SU-DHL-6 (cell line): ENCODE measurements around the gene WIPF3.

ENCODE experiments used
- H2AFZ ChIP-seq: fragments of 200-600 bp; sonication (generic); 2 replicates; pipeline ENCODE4 v1.6.1; 2014; ENCODE audit warnings: low read depth, mild to moderate bottlenecking, moderate library complexity, mixed read lengths, antibody characterized with exemption, low read length; ENCODE audit not compliant: severe bottlenecking
- H3F3A ChIP-seq: fragments of 200-600 bp; shearing (Covaris generic); 2 replicates; pipeline ENCODE4 v1.6.0; 2016; ENCODE audit warnings: antibody characterized with exemption, mild to moderate bottlenecking; ENCODE audit not compliant: insufficient read depth
- H3K27ac ChIP-seq: fragments of 200-600 bp; sonication (generic); 2 replicates; pipeline ENCODE4 v1.5.1; 2016; ENCODE audit warnings: low read depth, mild to moderate bottlenecking, low read length, moderate library complexity, mixed read lengths
- H3K27me3 ChIP-seq: fragments of 200-600 bp; sonication (generic), shearing (Covaris generic); 2 replicates; pipeline ENCODE4 v1.6.0; 2014; ENCODE audit warnings: mild to moderate bottlenecking, low read length
- H3K36me3 ChIP-seq: fragments of 200-600 bp; sonication (generic); 2 replicates; pipeline ENCODE4 v1.6.1; 2014; ENCODE audit warnings: mild to moderate bottlenecking, low read length, mixed read lengths
- H3K4me2 ChIP-seq: fragments of 300-600, 200-600 bp; shearing (Covaris generic), sonication (generic); 2 replicates; pipeline ENCODE4 v1.6.0; 2014; ENCODE audit warnings: low read length, low read depth, mild to moderate bottlenecking; ENCODE audit not compliant: poor library complexity, severe bottlenecking
- H3K4me3 ChIP-seq: fragments of 200-600 bp; sonication (generic); 2 replicates; pipeline ENCODE4 v1.5.1; 2014; ENCODE audit warnings: antibody characterized with exemption, low read length, mild to moderate bottlenecking, mixed read lengths; ENCODE audit not compliant: insufficient read depth, poor library complexity, severe bottlenecking
- H3K79me2 ChIP-seq: fragments of 200-600 bp; sonication (generic); 2 replicates; pipeline ENCODE4 v1.6.1; 2014; ENCODE audit warnings: mild to moderate bottlenecking, low read length, moderate library complexity; ENCODE audit not compliant: insufficient read depth
- H3K9ac ChIP-seq: fragments of 200-600 bp; sonication (generic); 2 replicates; pipeline ENCODE4 v1.7.0; 2014; ENCODE audit warnings: mild to moderate bottlenecking, low read length
- H3K9me2 ChIP-seq: fragments of 200-600 bp; sonication (generic); replicated peaks from 2 replicates; pipeline ENCODE4 v1.6.1; 2014; ENCODE audit warnings: low read length; ENCODE audit not compliant: insufficient read depth
- H3K9me3 ChIP-seq: fragments of 200-600 bp; sonication (generic); 2 replicates; pipeline ENCODE4 v1.6.1; 2014; ENCODE audit warnings: low read length, mixed read lengths; ENCODE audit not compliant: insufficient read depth
- H4K20me1 ChIP-seq: fragments of 200-600 bp; sonication (generic); 2 replicates; pipeline ENCODE4 v1.6.1; 2014; ENCODE audit warnings: low read depth, mild to moderate bottlenecking, antibody characterized with exemption, low read length, moderate library complexity, mixed read lengths
- CTCF ChIP-seq: fragments of 200-600 bp; sonication (generic); IDR thresholded peaks from one replicate; pipeline ENCODE4 v1.5.1; 2017; ENCODE audit warnings: antibody characterized with exemption, mild to moderate bottlenecking, low read length, moderate library complexity; ENCODE audit not compliant: insufficient read depth, poor library complexity, severe bottlenecking
- EZH2phosphoT487 ChIP-seq: fragments of 200-600 bp; sonication (generic), shearing (Covaris generic); conservative IDR thresholded peaks from 2 replicates; pipeline ENCODE4 v1.6.1; 2018; ENCODE audit warnings: mild to moderate bottlenecking, antibody characterized with exemption, low read length, moderate library complexity, mixed read lengths

WIPF3 gene

GRCh38 chr7:29894256-29894655, 87.9 kb downstream of the WIPF3 start:
- H3K9me3 ChIP-seq = no peaks in the 10 kb centered on the region
- no peaks in the 10 kb centered on the region for H3K79me2 ChIP-seq
- no peak for TF ChIP-seq CTCF
- TF ChIP-seq EZH2phosphoT487 = no peak
- no peak overlapping the region for H3K4me2 ChIP-seq
- H3K9me2 ChIP-seq = no peaks in the 10 kb centered on the region
- H3F3A ChIP-seq = no peaks in the 10 kb centered on the region
- H3K27me3 ChIP-seq = no peaks in the 10 kb centered on the region
- no peak overlapping the region for H2AFZ ChIP-seq
- H4K20me1 ChIP-seq = no peaks in the 10 kb centered on the region
- H3K36me3 ChIP-seq = no peaks in the 10 kb centered on the region
- H3K27ac ChIP-seq = no peak overlapping the region
- no peak overlapping the region for H3K4me3 ChIP-seq
- H3K9ac ChIP-seq = no peak overlapping the region

DNA sequence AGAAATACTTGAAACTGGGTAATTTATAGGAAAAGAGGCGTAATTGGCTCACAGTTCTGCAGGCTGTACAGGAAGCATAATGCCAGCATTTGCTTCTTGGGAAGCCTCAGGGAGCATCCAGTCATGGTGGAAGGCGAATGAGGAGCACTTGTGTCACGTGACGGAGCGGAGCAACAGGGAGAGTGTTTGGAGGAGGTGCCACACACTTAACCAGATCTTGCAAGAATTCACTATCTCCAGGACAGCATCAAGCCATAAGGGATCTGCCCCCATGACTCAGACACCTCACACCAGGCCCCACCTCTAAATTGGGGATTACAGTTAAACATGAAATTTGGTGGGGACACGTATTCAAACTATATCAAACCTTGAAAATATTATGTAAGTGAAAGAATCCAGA, 89.3 kb downstream of the WIPF3 start:
- Histone ChIP-seq H3K9ac (no peak overlapping the region), H2AFZ (no peak overlapping the region), H3K9me3 (no peaks in the 10 kb centered on the region), H3K9me2 (no peaks in the 10 kb centered on the region), H3K4me3 (no peak overlapping the region), H3K27me3 (no peaks in the 10 kb centered on the region), H3K4me2 (no peak overlapping the region), H3K36me3 (no peaks in the 10 kb centered on the region), H3F3A (no peaks in the 10 kb centered on the region), H3K79me2 (no peaks in the 10 kb centered on the region), H4K20me1 (no peaks in the 10 kb centered on the region), H3K27ac (no peak overlapping the region)
- TF ChIP-seq CTCF = no peak

GRCh38 chr7:29896685-29897411, 90.5 kb downstream of the WIPF3 start:
- Histone ChIP-seq H4K20me1 (no peaks in the 10 kb centered on the region), H3F3A (no peaks in the 10 kb centered on the region), H3K27ac (no peak overlapping the region), H2AFZ (no peak overlapping the region), H3K36me3 (no peaks in the 10 kb centered on the region), H3K27me3 (peaks cover 1% of the 10 kb centered on the region; the same call in 1 of the 2 replicates), H3K9me2 (no peaks in the 10 kb centered on the region), H3K9me3 (no peaks in the 10 kb centered on the region), H3K4me2 (no peak overlapping the region), H3K9ac (no peak overlapping the region), H3K79me2 (no peaks in the 10 kb centered on the region), H3K4me3 (no peak overlapping the region)
- TF ChIP-seq EZH2phosphoT487 = no peak
- no peak for TF ChIP-seq CTCF
